ENCODE data around the gene SERBP1.
A peak's percentile ranks its signal among the peaks of the same experiment; 100 is the strongest.
"Not testable (repeated sequence)": the region's sequence is repeated elsewhere in the genome, so short reads cannot be mapped to it uniquely, and the experiment has no call there.

SERBP1 gene

DNA sequence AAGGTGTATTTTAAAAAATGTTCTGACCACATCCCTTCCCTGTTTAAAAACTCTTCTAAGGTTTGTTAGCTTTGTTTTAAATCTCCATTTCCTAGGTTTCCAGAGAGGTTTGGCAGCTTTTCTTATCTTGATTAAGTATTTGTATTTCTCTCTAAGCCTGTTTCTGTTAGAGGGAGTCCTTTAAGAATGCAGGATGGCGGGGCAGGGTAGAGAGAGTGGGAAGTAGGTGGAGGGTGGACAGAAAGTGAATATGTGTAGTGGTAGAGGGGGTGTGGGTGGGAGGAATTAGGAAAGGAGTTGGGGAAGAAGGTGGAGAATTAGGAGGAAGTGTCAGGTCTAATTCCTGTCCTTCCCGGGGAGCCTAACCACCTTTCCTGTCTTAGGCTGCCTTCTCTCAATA lies 21.2 kb upstream of the SERBP1 start:
- peaks cover 0 to 2% of the 10 kb centered on the region in 2 experiments for H3K4me1 ChIP-seq (ENCODE audit: control insufficient read depth in 1 of 2, insufficient read depth in 2 of 2, low read length in 2 of 2)
- no peaks in the 10 kb centered on the region for H3K9me3 ChIP-seq (ENCODE audit: insufficient read depth, low read depth, low read length)
- no peak overlapping the region for H3K4ac ChIP-seq (ENCODE audit: low read depth, low read length)
- no peak overlapping the region for H3K14ac ChIP-seq (ENCODE audit: low read length)
- H3K36me3 ChIP-seq (ENCODE audit: control insufficient read depth in 1 of 2, insufficient read depth in 2 of 2, low read length in 2 of 2) = no peaks in the 10 kb centered on the region
- H3K23ac ChIP-seq (ENCODE audit: low read length) = no peak overlapping the region
- H2BK12ac ChIP-seq (ENCODE audit: low read length) = no peak overlapping the region
- no peak overlapping the region for H3K4me3 ChIP-seq (ENCODE audit: low read depth, low read length)
- no peaks in the 10 kb centered on the region for H3K79me2 ChIP-seq (ENCODE audit: control insufficient read depth, insufficient read depth, low read length, poor library complexity)
- H3K79me1 ChIP-seq (ENCODE audit: low read length) = no peaks in the 10 kb centered on the region
- no peak overlapping the region for H3K4me2 ChIP-seq (ENCODE audit: low read length)
- H2AK5ac ChIP-seq (ENCODE audit: low read length) = no peak overlapping the region
- H3K27ac ChIP-seq (ENCODE audit: low read depth, low read length) = no peak overlapping the region
- no peak overlapping the region for H2BK120ac ChIP-seq (ENCODE audit: insufficient read depth, low read length, poor library complexity)
- H2AFZ ChIP-seq (ENCODE audit: insufficient read depth, low read length, poor library complexity) = no peak overlapping the region
- no peak overlapping the region for H4K8ac ChIP-seq (ENCODE audit: low read depth, low read length)
- H4K12ac ChIP-seq (ENCODE audit: low read depth, low read length) = no peak overlapping the region
- no peak overlapping the region for H4K91ac ChIP-seq (ENCODE audit: low read depth, low read length)
- no CpG with 5 or more reads among the region's 2 CpGs for WGBS (ENCODE audit: extremely low coverage, insufficient coverage, insufficient read length)
- H3K18ac ChIP-seq (ENCODE audit: low read length) = no peak overlapping the region
- H3K27me3 ChIP-seq (ENCODE audit: insufficient read depth, low read length) = no peaks in the 10 kb centered on the region
- DNase-seq = peak in 1 of 2 donors; percentile 47
- H3K9ac ChIP-seq (ENCODE audit: low read length) = no peak overlapping the region
- H2BK5ac ChIP-seq (ENCODE audit: low read depth, low read length, poor library complexity) = no peak overlapping the region

- no peak overlapping the region for H4K8ac ChIP-seq (ENCODE audit: low read depth, low read length)
- no peaks in the 10 kb centered on the region for H3K27me3 ChIP-seq (ENCODE audit: insufficient read depth, low read length)
- no peaks in the 10 kb centered on the region for H3K79me1 ChIP-seq (ENCODE audit: low read length)
- H3K9me3 ChIP-seq (ENCODE audit: insufficient read depth, low read depth, low read length) = no peaks in the 10 kb centered on the region
- no peak overlapping the region for H3K27ac ChIP-seq (ENCODE audit: low read depth, low read length)
- no peak overlapping the region for H2BK12ac ChIP-seq (ENCODE audit: low read length)
- H3K36me3 ChIP-seq (ENCODE audit: control insufficient read depth in 1 of 2, insufficient read depth in 2 of 2, low read length in 2 of 2) = no peaks in the 10 kb centered on the region
- no peak overlapping the region for H3K4me3 ChIP-seq (ENCODE audit: low read depth, low read length)
- peaks cover 0 to 2% of the 10 kb centered on the region in 2 experiments for H3K4me1 ChIP-seq (ENCODE audit: control insufficient read depth in 1 of 2, insufficient read depth in 2 of 2, low read length in 2 of 2)
- no peak overlapping the region for H2AFZ ChIP-seq (ENCODE audit: insufficient read depth, low read length, poor library complexity)
- H3K4ac ChIP-seq (ENCODE audit: low read depth, low read length) = no peak overlapping the region
- H3K9ac ChIP-seq (ENCODE audit: low read length) = no peak overlapping the region
- H3K18ac ChIP-seq (ENCODE audit: low read length) = no peak overlapping the region
- no peak overlapping the region for H4K12ac ChIP-seq (ENCODE audit: low read depth, low read length)
- H3K79me2 ChIP-seq (ENCODE audit: control insufficient read depth, insufficient read depth, low read length, poor library complexity) = no peaks in the 10 kb centered on the region
- H2BK5ac ChIP-seq (ENCODE audit: low read depth, low read length, poor library complexity) = no peak overlapping the region
- no peak overlapping the region for H2BK120ac ChIP-seq (ENCODE audit: insufficient read depth, low read length, poor library complexity)
- no peak for DNase-seq
- no peak overlapping the region for H3K14ac ChIP-seq (ENCODE audit: low read length)
- H4K91ac ChIP-seq (ENCODE audit: low read depth, low read length) = no peak overlapping the region
- no peak overlapping the region for H3K4me2 ChIP-seq (ENCODE audit: low read length)
- no peak overlapping the region for H3K23ac ChIP-seq (ENCODE audit: low read length)
- WGBS (ENCODE audit: extremely low coverage, insufficient coverage, insufficient read length) = no CpG with 5 or more reads among the region's 1 CpG
- no peak overlapping the region for H2AK5ac ChIP-seq (ENCODE audit: low read length)
Observed at GRCh38 chr1:67446893-67447292, 16.7 kb upstream of the SERBP1 start.

DNA sequence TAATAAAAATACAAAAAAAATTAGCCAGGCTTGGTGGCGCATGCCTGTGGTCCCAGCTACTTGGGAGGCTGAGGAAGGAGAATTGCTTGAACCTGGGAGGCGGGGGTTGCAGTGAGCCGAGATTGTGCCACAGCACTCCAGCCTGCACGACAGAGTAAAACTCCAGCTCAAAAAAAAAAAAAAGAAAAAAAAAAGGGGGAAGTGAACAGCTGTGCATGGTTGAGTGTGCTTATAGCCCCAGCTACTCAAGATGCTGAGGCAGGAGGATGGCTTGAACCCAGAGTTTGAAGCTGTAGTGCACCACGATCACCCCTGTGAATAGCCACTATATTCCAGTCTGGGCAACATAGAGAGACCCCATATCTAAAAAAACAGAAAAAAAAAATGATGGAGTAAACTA lies 15.8 kb upstream of the SERBP1 start:
- not testable (repeated sequence) for H3K27ac ChIP-seq (ENCODE audit: low read depth, low read length); H3K27me3 ChIP-seq (ENCODE audit: insufficient read depth, low read length); H3K79me1 ChIP-seq (ENCODE audit: low read length); H3K18ac ChIP-seq (ENCODE audit: low read length); H2BK12ac ChIP-seq (ENCODE audit: low read length); H2AK5ac ChIP-seq (ENCODE audit: low read length); H4K91ac ChIP-seq (ENCODE audit: low read depth, low read length); H3K14ac ChIP-seq (ENCODE audit: low read length); H2BK5ac ChIP-seq (ENCODE audit: low read depth, low read length, poor library complexity); H4K12ac ChIP-seq (ENCODE audit: low read depth, low read length); H3K4me3 ChIP-seq (ENCODE audit: low read depth, low read length); H2AFZ ChIP-seq (ENCODE audit: insufficient read depth, low read length, poor library complexity); H3K9me3 ChIP-seq (ENCODE audit: insufficient read depth, low read depth, low read length); H3K79me2 ChIP-seq (ENCODE audit: control insufficient read depth, insufficient read depth, low read length, poor library complexity); H3K36me3 ChIP-seq (ENCODE audit: control insufficient read depth in 1 of 2, insufficient read depth in 2 of 2, low read length in 2 of 2); H3K23ac ChIP-seq (ENCODE audit: low read length); H3K9ac ChIP-seq (ENCODE audit: low read length); H3K4me1 ChIP-seq (ENCODE audit: control insufficient read depth in 1 of 2, insufficient read depth in 2 of 2, low read length in 2 of 2); DNase-seq; H3K4ac ChIP-seq (ENCODE audit: low read depth, low read length); H2BK120ac ChIP-seq (ENCODE audit: insufficient read depth, low read length, poor library complexity); H3K4me2 ChIP-seq (ENCODE audit: low read length); H4K8ac ChIP-seq (ENCODE audit: low read depth, low read length)
- no CpG with 5 or more reads among the region's 5 CpGs for WGBS (ENCODE audit: extremely low coverage, insufficient coverage, insufficient read length)

DNA sequence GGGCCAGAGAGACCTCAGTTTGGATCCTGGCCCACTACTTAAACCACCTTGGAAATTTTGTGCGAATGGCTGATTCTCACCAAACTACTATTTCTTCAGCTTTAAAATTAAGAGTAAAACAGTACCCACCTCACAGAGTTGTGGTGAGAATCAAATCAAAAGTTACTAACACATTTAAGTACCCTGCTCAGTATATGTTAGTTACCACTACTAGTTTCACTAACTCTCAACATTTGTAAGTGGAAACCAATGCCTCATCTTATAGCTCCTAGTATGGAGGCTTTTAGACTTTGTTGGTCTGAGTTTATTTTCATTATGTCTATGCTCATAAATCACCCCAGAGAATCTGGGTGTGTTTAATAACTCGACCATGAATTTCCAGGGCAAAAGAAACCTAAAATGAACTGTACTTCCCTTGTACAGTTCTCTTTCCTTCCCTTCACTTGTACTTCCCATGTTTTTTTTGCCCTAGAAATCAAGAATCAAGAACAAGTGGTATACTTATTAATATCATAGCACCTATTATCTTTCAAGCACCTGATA lies 11.6 kb upstream of the SERBP1 start:
- DNase-seq = no peak
- Histone ChIP-seq H2BK5ac (ENCODE audit: low read depth, low read length, poor library complexity) (no peak overlapping the region), H3K79me1 (ENCODE audit: low read length) (no peaks in the 10 kb centered on the region), H3K27me3 (ENCODE audit: insufficient read depth, low read length) (no peaks in the 10 kb centered on the region), H3K23ac (ENCODE audit: low read length) (no peak overlapping the region), H3K9ac (ENCODE audit: low read length) (no peak overlapping the region), H3K27ac (ENCODE audit: low read depth, low read length) (no peak overlapping the region), H3K4ac (ENCODE audit: low read depth, low read length) (no peak overlapping the region), H2BK120ac (ENCODE audit: insufficient read depth, low read length, poor library complexity) (no peak overlapping the region), H3K18ac (ENCODE audit: low read length) (no peak overlapping the region), H3K4me2 (ENCODE audit: low read length) (no peak overlapping the region), H4K8ac (ENCODE audit: low read depth, low read length) (no peak overlapping the region), H2AK5ac (ENCODE audit: low read length) (no peak overlapping the region), H3K36me3 (ENCODE audit: control insufficient read depth in 1 of 2, insufficient read depth in 2 of 2, low read length in 2 of 2) (no peaks in the 10 kb centered on the region), H4K12ac (ENCODE audit: low read depth, low read length) (no peak overlapping the region), H3K9me3 (ENCODE audit: insufficient read depth, low read depth, low read length) (no peaks in the 10 kb centered on the region), H2BK12ac (ENCODE audit: low read length) (no peak overlapping the region), H3K4me3 (ENCODE audit: low read depth, low read length) (no peak overlapping the region), H3K14ac (ENCODE audit: low read length) (no peak overlapping the region), H2AFZ (ENCODE audit: insufficient read depth, low read length, poor library complexity) (no peak overlapping the region), H3K4me1 (ENCODE audit: control insufficient read depth in 1 of 2, insufficient read depth in 2 of 2, low read length in 2 of 2) (peaks cover 0 to 4% of the 10 kb centered on the region in 2 experiments), H4K91ac (ENCODE audit: low read depth, low read length) (no peak overlapping the region), H3K79me2 (ENCODE audit: control insufficient read depth, insufficient read depth, low read length, poor library complexity) (no peaks in the 10 kb centered on the region)
- no CpG with 5 or more reads among the region's 2 CpGs for WGBS (ENCODE audit: extremely low coverage, insufficient coverage, insufficient read length)

Measured in trophoblast cell (in vitro differentiated cells and primary cell).